Measurements from ENCODE around the gene OTOG.
"Not testable (repeated sequence)": the region's sequence is repeated elsewhere in the genome, so short reads cannot be mapped to it uniquely, and the experiment has no call there.

OTOG gene

GRCh38 chr11:17612221-17613188, 65.4 kb downstream of the OTOG start:
- CTCF ChIA-PET = no interaction called here
- POLR2A ChIA-PET = no interaction called here

GRCh38 chr11:17613428-17613962, 66.4 kb downstream of the OTOG start:
- TF ChIP-seq ZNF384 (IDR thresholded peaks at IDR 0.05) (no peak), TARDBP (IDR thresholded peaks at IDR 0.05) (no peak), BHLHE40 (IDR thresholded peaks at IDR 0.05; ENCODE audit: borderline replicate concordance) (no peak), FOXM1 (IDR thresholded peaks at IDR 0.05; ENCODE audit: borderline replicate concordance) (no peak)
- no peak for DNase-seq (ENCODE audit: extremely low spot score)
- ChIA-PET CTCF (no interaction called here), POLR2A (no interaction called here)

More at GRCh38 chr11:17612221-17613188, 65.4 kb downstream of the OTOG start:
- TF ChIP-seq HDGF (IDR thresholded peaks at IDR 0.05; ENCODE audit: borderline replicate concordance) (no peak), ARNT (IDR thresholded peaks at IDR 0.05) (no peak), LEF1 (IDR thresholded peaks at IDR 0.05; ENCODE audit: borderline replicate concordance) (no peak), SP1 (IDR thresholded peaks at IDR 0.05) (no peak), TARDBP (IDR thresholded peaks at IDR 0.05) (no peak), ELF4 (IDR thresholded peaks at IDR 0.05) (no peak), NFRKB (IDR thresholded peaks at IDR 0.05) (no peak), FOXM1 (IDR thresholded peaks at IDR 0.05; ENCODE audit: borderline replicate concordance) (no peak), ZNF384 (IDR thresholded peaks at IDR 0.05) (no peak), FOXK2 (IDR thresholded peaks at IDR 0.05) (no peak)
- DNase-seq (ENCODE audit: extremely low spot score) = no peak

- TF ChIP-seq BHLHE40 (IDR thresholded peaks at IDR 0.05; ENCODE audit: borderline replicate concordance) = no peak
- TF ChIP-seq HDGF (IDR thresholded peaks at IDR 0.05; ENCODE audit: borderline replicate concordance) = no peak
- no peak for TF ChIP-seq PKNOX1 (IDR thresholded peaks at IDR 0.05)
- TF ChIP-seq FOXK2 (IDR thresholded peaks at IDR 0.05) = no peak
- no peak for TF ChIP-seq CTBP1 (IDR thresholded peaks at IDR 0.05; ENCODE audit: borderline replicate concordance)
- no peak for TF ChIP-seq ARNT (IDR thresholded peaks at IDR 0.05)
- no peak for TF ChIP-seq ZNF384 (IDR thresholded peaks at IDR 0.05)
- no peak for TF ChIP-seq L3MBTL2 (conservative IDR thresholded peaks at IDR 0.05)
- no peak for TF ChIP-seq ELF4 (IDR thresholded peaks at IDR 0.05)
- TF ChIP-seq FOXA1 (IDR thresholded peaks at IDR 0.05) = no peak
- no peak for TF ChIP-seq FOXM1 (IDR thresholded peaks at IDR 0.05; ENCODE audit: borderline replicate concordance)
- no peak for TF ChIP-seq SUZ12 (IDR thresholded peaks at IDR 0.05)
- no peak for TF ChIP-seq LEF1 (IDR thresholded peaks at IDR 0.05; ENCODE audit: borderline replicate concordance)
- POLR2A ChIA-PET = no interaction called here
- DNase-seq (ENCODE audit: extremely low spot score) = no peak
- CTCF ChIA-PET = no interaction called here
Measured at GRCh38 chr11:17613983-17614382, 66.9 kb downstream of the OTOG start.

GRCh38 chr11:17622711-17623110, 75.7 kb downstream of the OTOG start:
- POLR2A ChIA-PET; DNase-seq (ENCODE audit: extremely low spot score); CTCF ChIA-PET: not testable (repeated sequence)

GRCh38 chr11:17629113-17629512, 82.1 kb downstream of the OTOG start:
- POLR2A ChIA-PET = no interaction called here
- no peak for TF ChIP-seq SUZ12 (IDR thresholded peaks at IDR 0.05)
- TF ChIP-seq ELF4 (IDR thresholded peaks at IDR 0.05) = no peak
- no peak for TF ChIP-seq L3MBTL2 (conservative IDR thresholded peaks at IDR 0.05)
- no peak for TF ChIP-seq TARDBP (IDR thresholded peaks at IDR 0.05)
- DNase-seq (ENCODE audit: extremely low spot score) = no peak
- CTCF ChIA-PET = no interaction called here

GRCh38 chr11:17630936-17631335, 83.9 kb downstream of the OTOG start:
- no peak for TF ChIP-seq FOXK2 (IDR thresholded peaks at IDR 0.05)
- TF ChIP-seq ARNT (IDR thresholded peaks at IDR 0.05) = no peak
- TF ChIP-seq SP1 (IDR thresholded peaks at IDR 0.05) = no peak
- TF ChIP-seq FOXA1 (IDR thresholded peaks at IDR 0.05) = no peak
- no peak for TF ChIP-seq ZNF384 (IDR thresholded peaks at IDR 0.05)
- TF ChIP-seq LEF1 (IDR thresholded peaks at IDR 0.05; ENCODE audit: borderline replicate concordance) = no peak
- no peak for TF ChIP-seq FOXM1 (IDR thresholded peaks at IDR 0.05; ENCODE audit: borderline replicate concordance)
- no peak for TF ChIP-seq BHLHE40 (IDR thresholded peaks at IDR 0.05; ENCODE audit: borderline replicate concordance)
- no peak for TF ChIP-seq ELF4 (IDR thresholded peaks at IDR 0.05)
- no peak for TF ChIP-seq CTBP1 (IDR thresholded peaks at IDR 0.05; ENCODE audit: borderline replicate concordance)
- no peak for TF ChIP-seq TARDBP (IDR thresholded peaks at IDR 0.05)
- no peak for TF ChIP-seq HDGF (IDR thresholded peaks at IDR 0.05; ENCODE audit: borderline replicate concordance)
- no peak for TF ChIP-seq SUZ12 (IDR thresholded peaks at IDR 0.05)
- TF ChIP-seq PKNOX1 (IDR thresholded peaks at IDR 0.05) = no peak
- no peak for TF ChIP-seq NFRKB (IDR thresholded peaks at IDR 0.05)
- no peak for TF ChIP-seq L3MBTL2 (conservative IDR thresholded peaks at IDR 0.05)
- CTCF ChIA-PET = interaction anchor here (0.6 to 0.7 kb wide), 2 partner anchors 19 to 114 kb away, joined by 3 to 5 read pairs; no protein-coding TSS in a partner anchor
- POLR2A ChIA-PET = no interaction called here
- no peak for DNase-seq (ENCODE audit: extremely low spot score)

Data from HEK293T (cell line).